Ishikawa (cell line): ENCODE results near the gene SUMO1.

Source experiments
- MAX ChIP-seq: IDR thresholded peaks from 2 replicates; pipeline ENCODE4 v1.6.1; 2012
- TEAD4 ChIP-seq: IDR thresholded peaks from 2 replicates; pipeline ENCODE4 v1.6.1; 2012

GRCh38 chr2:202265467-202266277, 27.3 kb upstream of the SUMO1 start, which contains the start of gene NOP58:
- no peak; the same call in 1 of the 2 replicates for TF ChIP-seq TEAD4
- peak; percentile 94 for TF ChIP-seq MAX
